ENCODE results near the gene PHOSPHO1. TPM values are rescaled to one million over a fixed set of nuclear protein-coding genes. Genes with fewer than 3 reads are reported as not detected.

PHOSPHO1 gene
- total RNA-seq, 2 experiments from 2014 or later, result not detected

GRCh38 chr17:49229076-49229804, 1.3 kb downstream of the PHOSPHO1 start:
- no TSS peak for BruUV-seq (replicated peaks)
- TF ChIP-seq EZH2phosphoT487 (IDR thresholded peaks at IDR 0.05; ENCODE audit: borderline replicate concordance, low read depth, low read length), result no peak
- no peak for TF ChIP-seq CTCF (conservative IDR thresholded peaks at IDR 0.05; ENCODE audit: low read length)
- no peak overlapping the region for H2AFZ ChIP-seq (ENCODE audit: low read length)
- no peaks in the 10 kb centered on the region for H3K9me2 ChIP-seq (ENCODE audit: insufficient read depth, low read length)
- H3K4me1 ChIP-seq (ENCODE audit: insufficient read depth, low read length, poor library complexity, severe bottlenecking), result peaks cover 12% of the 10 kb centered on the region
- no peak overlapping the region for H3K27ac ChIP-seq (ENCODE audit: low read depth, low read length, poor library complexity, severe bottlenecking)
- no peak overlapping the region for H3K4me3 ChIP-seq (ENCODE audit: low read depth, low read length, poor library complexity, severe bottlenecking)
- H3K9me3 ChIP-seq (ENCODE audit: low read length), result no peaks in the 10 kb centered on the region
- H4K20me1 ChIP-seq (ENCODE audit: insufficient read depth, low read length), result no peaks in the 10 kb centered on the region
- no peaks in the 10 kb centered on the region for H3K79me2 ChIP-seq (ENCODE audit: insufficient read depth, low read depth, low read length)
- CTCF ChIA-PET (ENCODE audit: unreplicated experiment), result interaction anchor here (0.6 kb wide), 1 partner anchor 38 kb away, joined by 4 read pairs; no protein-coding TSS in a partner anchor
- no peak overlapping the region for H3K4me2 ChIP-seq (ENCODE audit: low read length)
- POLR2A ChIA-PET, result interaction anchor here (0.7 kb wide), 1 partner anchor 1039 kb away, joined by 3 read pairs; no protein-coding TSS in a partner anchor
- H3K36me3 ChIP-seq (ENCODE audit: insufficient read depth, low read length), result no peaks in the 10 kb centered on the region
- DNase-seq (ENCODE audit: low spot score), result no peak
- intact Hi-C loops (cut with micrococcal nuclease; ENCODE audit: unreplicated experiment), result no loop called here

GRCh38 chr17:49227436-49228261, 2.9 kb downstream of the PHOSPHO1 start:
- peaks cover 25% of the 10 kb centered on the region for H3K4me1 ChIP-seq (ENCODE audit: insufficient read depth, low read length, poor library complexity, severe bottlenecking)
- no peak overlapping the region for H3K27ac ChIP-seq (ENCODE audit: low read depth, low read length, poor library complexity, severe bottlenecking)
- intact Hi-C loops (cut with micrococcal nuclease; ENCODE audit: unreplicated experiment), result loop anchor here (1.0 to 2.0 kb wide), 2 partner anchors 47 to 169 kb away; no protein-coding TSS in a partner anchor
- no peaks in the 10 kb centered on the region for H3K79me2 ChIP-seq (ENCODE audit: insufficient read depth, low read depth, low read length)
- peak; percentile 96 for TF ChIP-seq CTCF (conservative IDR thresholded peaks at IDR 0.05; ENCODE audit: low read length)
- TF ChIP-seq EZH2phosphoT487 (IDR thresholded peaks at IDR 0.05; ENCODE audit: borderline replicate concordance, low read depth, low read length), result no peak
- no peaks in the 10 kb centered on the region for H4K20me1 ChIP-seq (ENCODE audit: insufficient read depth, low read length)
- no peaks in the 10 kb centered on the region for H3K9me2 ChIP-seq (ENCODE audit: insufficient read depth, low read length)
- H3K4me3 ChIP-seq (ENCODE audit: low read depth, low read length, poor library complexity, severe bottlenecking), result no peak overlapping the region
- DNase-seq (ENCODE audit: low spot score), result peak; percentile 82
- no peaks in the 10 kb centered on the region for H3K9me3 ChIP-seq (ENCODE audit: low read length)
- no peak overlapping the region for H3K4me2 ChIP-seq (ENCODE audit: low read length)
- ChIA-PET CTCF (ENCODE audit: unreplicated experiment) (interaction anchor here (1.3 to 2.9 kb wide), 2 partner anchors 10 to 47 kb away, joined by 3 to 11 read pairs; no protein-coding TSS in a partner anchor), POLR2A (interaction anchor here (0.5 to 0.7 kb wide), 2 partner anchors 143 to 448 kb away, joined by 3 read pairs; no protein-coding TSS in a partner anchor)
- no peak overlapping the region for H2AFZ ChIP-seq (ENCODE audit: low read length)
- H3K36me3 ChIP-seq (ENCODE audit: insufficient read depth, low read length), result peaks cover 6% of the 10 kb centered on the region; the same call in 1 of the 2 replicates
- BruUV-seq (replicated peaks), result no TSS peak
